Measurements from ENCODE around the gene SPRY4. TPM values are rescaled to one million over a fixed set of nuclear protein-coding genes. Genes with fewer than 3 reads are reported as not detected.

SPRY4 gene
- total RNA-seq, 1 donor, result 5.4 TPM

GRCh38 chr5:142319105-142319504 lies 5.7 kb downstream of the SPRY4 start:
- no peak for DNase-seq (ENCODE audit: insufficient read length, low spot score, missing footprints)
- H3K9me3 ChIP-seq (ENCODE audit: low read depth, low read length), result no peaks in the 10 kb centered on the region
- H3K4me3 ChIP-seq (ENCODE audit: insufficient read depth, low read length), result peak overlapping the region; percentile 2
- H3K27me3 ChIP-seq (ENCODE audit: insufficient read depth, low read length), result no peaks in the 10 kb centered on the region
- peaks cover 74% of the 10 kb centered on the region for H4K20me1 ChIP-seq (ENCODE audit: insufficient read depth, low read length)
- H3K79me2 ChIP-seq (ENCODE audit: insufficient read depth, low read length), result peaks cover 100% of the 10 kb centered on the region
- H2AFZ ChIP-seq (ENCODE audit: low read length), result no peak overlapping the region
- peaks cover 12% of the 10 kb centered on the region for H3K36me3 ChIP-seq (ENCODE audit: insufficient read depth, low read length)
- H3K4me1 ChIP-seq (ENCODE audit: insufficient read depth, low read length), result peaks cover 76% of the 10 kb centered on the region
- H3K27ac ChIP-seq (ENCODE audit: low read depth, low read length), result peak overlapping the region; percentile 49
- TF ChIP-seq CTCF (IDR thresholded peaks at IDR 0.05; ENCODE audit: extremely low read depth, low read depth, low read length), result no peak
- peak overlapping the region; percentile 73 for H3K4me2 ChIP-seq (ENCODE audit: insufficient read depth, low read length)

GRCh38 chr5:142317753-142318152 lies 7.1 kb downstream of the SPRY4 start:
- Histone ChIP-seq H3K4me2 (ENCODE audit: insufficient read depth, low read length) (peak overlapping the region; percentile 11), H3K79me2 (ENCODE audit: insufficient read depth, low read length) (peaks cover 100% of the 10 kb centered on the region), H3K27me3 (ENCODE audit: insufficient read depth, low read length) (no peaks in the 10 kb centered on the region), H2AFZ (ENCODE audit: low read length) (no peak overlapping the region), H3K9me3 (ENCODE audit: low read depth, low read length) (no peaks in the 10 kb centered on the region), H3K4me3 (ENCODE audit: insufficient read depth, low read length) (no peak overlapping the region), H4K20me1 (ENCODE audit: insufficient read depth, low read length) (peaks cover 79% of the 10 kb centered on the region), H3K27ac (ENCODE audit: low read depth, low read length) (peak overlapping the region; percentile 47), H3K4me1 (ENCODE audit: insufficient read depth, low read length) (peaks cover 78% of the 10 kb centered on the region), H3K36me3 (ENCODE audit: insufficient read depth, low read length) (peaks cover 23% of the 10 kb centered on the region)
- no peak for DNase-seq (ENCODE audit: insufficient read length, low spot score, missing footprints)
- TF ChIP-seq CTCF (IDR thresholded peaks at IDR 0.05; ENCODE audit: extremely low read depth, low read depth, low read length), result peak; percentile 52

- TF ChIP-seq CTCF (IDR thresholded peaks at IDR 0.05; ENCODE audit: extremely low read depth, low read depth, low read length), result no peak
- peak overlapping the region; percentile 24 for H2AFZ ChIP-seq (ENCODE audit: low read length)
- H3K27ac ChIP-seq (ENCODE audit: low read depth, low read length), result peak overlapping the region; percentile 47
- no peak for DNase-seq (ENCODE audit: insufficient read length, low spot score, missing footprints)
- no peaks in the 10 kb centered on the region for H3K9me3 ChIP-seq (ENCODE audit: low read depth, low read length)
- peaks cover 83% of the 10 kb centered on the region for H4K20me1 ChIP-seq (ENCODE audit: insufficient read depth, low read length)
- H3K4me3 ChIP-seq (ENCODE audit: insufficient read depth, low read length), result no peak overlapping the region
- H3K79me2 ChIP-seq (ENCODE audit: insufficient read depth, low read length), result peaks cover 100% of the 10 kb centered on the region
- H3K36me3 ChIP-seq (ENCODE audit: insufficient read depth, low read length), result peaks cover 29% of the 10 kb centered on the region
- peaks cover 72% of the 10 kb centered on the region for H3K4me1 ChIP-seq (ENCODE audit: insufficient read depth, low read length)
- no peak overlapping the region for H3K4me2 ChIP-seq (ENCODE audit: insufficient read depth, low read length)
- no peaks in the 10 kb centered on the region for H3K27me3 ChIP-seq (ENCODE audit: insufficient read depth, low read length)
Measured at GRCh38 chr5:142317173-142317572, 7.6 kb downstream of the SPRY4 start.

GRCh38 chr5:142316681-142317080 lies 8.1 kb downstream of the SPRY4 start:
- Histone ChIP-seq H3K79me2 (ENCODE audit: insufficient read depth, low read length) (peaks cover 100% of the 10 kb centered on the region), H3K4me1 (ENCODE audit: insufficient read depth, low read length) (peaks cover 69% of the 10 kb centered on the region), H3K9me3 (ENCODE audit: low read depth, low read length) (no peaks in the 10 kb centered on the region), H2AFZ (ENCODE audit: low read length) (no peak overlapping the region), H3K4me3 (ENCODE audit: insufficient read depth, low read length) (no peak overlapping the region), H3K36me3 (ENCODE audit: insufficient read depth, low read length) (peaks cover 33% of the 10 kb centered on the region), H3K27ac (ENCODE audit: low read depth, low read length) (peak overlapping the region; percentile 47), H4K20me1 (ENCODE audit: insufficient read depth, low read length) (peaks cover 87% of the 10 kb centered on the region), H3K4me2 (ENCODE audit: insufficient read depth, low read length) (no peak overlapping the region), H3K27me3 (ENCODE audit: insufficient read depth, low read length) (no peaks in the 10 kb centered on the region)
- no peak for TF ChIP-seq CTCF (IDR thresholded peaks at IDR 0.05; ENCODE audit: extremely low read depth, low read depth, low read length)
- no peak for DNase-seq (ENCODE audit: insufficient read length, low spot score, missing footprints)

All from osteoblast (primary cell).